Gastrocnemius medialis (tissue), 4 donors: ENCODE results near the gene GOLGA8K. TPM values are rescaled to one million over a fixed set of nuclear protein-coding genes. Genes with fewer than 3 reads are reported as not detected.
A peak's percentile ranks its signal among the peaks of the same experiment; 100 is the strongest.
"Not testable (repeated sequence)": the region's sequence is repeated elsewhere in the genome, so short reads cannot be mapped to it uniquely, and the experiment has no call there.

Source experiments
- ATAC-seq, 2 donors: fragments of 150-250 bp; one replicate each; pipeline ENCODE4 v1.9.1; 2016
- DNase-seq, 2 donors: peaks; one replicate each; pipeline ENCODE4 v3.0.0-alpha.2; 2019
- H3K27ac ChIP-seq, 4 donors: fragments of 200-600 bp; sonication (generic); 1 replicate in 1 of 4; 2 replicates in 3 of 4; pipeline ENCODE4 v1.5.1; 2016 to 2018; ENCODE audit warnings: mild to moderate bottlenecking in 2 of 4, moderate library complexity in 1 of 4
- H3K27me3 ChIP-seq, 3 donors: fragments of 200-600 bp; sonication (generic) in 2 of 3; 1 replicate in 1 of 3; 2 replicates in 2 of 3; pipeline versions ENCODE4 v1.5.1 to v1.6.0; 2016 to 2019; ENCODE audit warnings: mild to moderate bottlenecking in 1 of 3, moderate library complexity in 1 of 3
- H3K36me3 ChIP-seq, 2 donors: fragments of 200-600 bp; sonication (generic) in 1 of 2; one replicate each; pipeline ENCODE4 v1.5.1; 2017 to 2018
- H3K4me1 ChIP-seq, 2 donors: fragments of 200-600 bp; sonication (generic) in 1 of 2; one replicate each; pipeline ENCODE4 v1.5.1; 2016 to 2017; ENCODE audit warnings: mild to moderate bottlenecking in 2 of 2
- H3K4me3 ChIP-seq, 4 donors: fragments of 200-600 bp; sonication (generic) in 3 of 4; 1 replicate in 1 of 4; 2 replicates in 3 of 4; pipeline ENCODE4 v1.5.1; 2016 to 2019; ENCODE audit warnings: mild to moderate bottlenecking in 2 of 4
- H3K9me3 ChIP-seq, 3 donors: fragments of 200-600 bp; sonication (generic) in 2 of 3; 1 replicate in 1 of 3; 2 replicates in 2 of 3; pipeline ENCODE4 v1.5.1; 2016 to 2019
- CTCF ChIP-seq, 5 experiments: fragments of 450-650 bp in 3 of 5; fragments of 200-600 bp in 2 of 5; sonication (generic) in 2 of 5; IDR thresholded peaks in 4 of 5; conservative IDR thresholded peaks in 1 of 5; 1 replicate in 4 of 5; 2 replicates in 1 of 5; pipeline ENCODE4 v1.5.1; 2016 to 2019; ENCODE audit warnings: antibody characterized with exemption in 5 of 5, mild to moderate bottlenecking in 3 of 5, moderate library complexity in 3 of 5
- in situ Hi-C, 4 donors: fragments of 200-750 bp; cut with MboI; loops; one replicate each; pipeline versions ENCODE4 v1.15.0 to v1.8.0; 2017; ENCODE audit warnings: low sequenced_read_pairs in 4 of 4
- intact Hi-C: fragments of 100-400 bp; cut with DNase I; formaldehyde crosslinking; loops from one replicate; pipeline ENCODE4 v1.15.1; 2023; ENCODE audit warnings: low total_unique reads
- total RNA-seq, 4 donors: library from RNA; depleted of rRNA; stranded (reverse); fragments of >200 nt; gene quantifications; one replicate each; pipeline versions ENCODE4 v1.1.0 to v1.2.3, GENCODE V29; 2016

GOLGA8K gene
- not detected for total RNA-seq

- H3K9me3 ChIP-seq, in situ Hi-C loops, H3K27ac ChIP-seq, H3K27me3 ChIP-seq, ATAC-seq, H3K4me1 ChIP-seq, intact Hi-C loops, H3K4me3 ChIP-seq, H3K36me3 ChIP-seq, DNase-seq: not testable (repeated sequence)
These were observed at the start of gene GOLGA8K for GRCh38 chr15:32403192-32403591. TSS of gene GOLGA8K (minus strand) at chr15:32403292. CDS start at chr15:32403194, 98 bp downstream.

GRCh38 chr15:32440445-32440977, 37.4 kb upstream of the GOLGA8K start:
- H3K36me3 ChIP-seq, intact Hi-C loops, H3K27ac ChIP-seq, DNase-seq, H3K4me1 ChIP-seq, ATAC-seq, in situ Hi-C loops, H3K9me3 ChIP-seq, H3K4me3 ChIP-seq, H3K27me3 ChIP-seq: not testable (repeated sequence)

- in situ Hi-C loops, DNase-seq, intact Hi-C loops, ATAC-seq, H3K9me3 ChIP-seq, H3K27me3 ChIP-seq, H3K27ac ChIP-seq, H3K4me1 ChIP-seq, H3K36me3 ChIP-seq, H3K4me3 ChIP-seq: not testable (repeated sequence)
These were observed 31.2 kb upstream of the GOLGA8K start for GRCh38 chr15:32434102-32434963.

- H3K27me3 ChIP-seq, ATAC-seq, DNase-seq, H3K9me3 ChIP-seq, H3K36me3 ChIP-seq, H3K4me1 ChIP-seq, in situ Hi-C loops, H3K27ac ChIP-seq, H3K4me3 ChIP-seq, intact Hi-C loops: not testable (repeated sequence)
These were observed 24.5 kb upstream of the GOLGA8K start for GRCh38 chr15:32427635-32428034.

GRCh38 chr15:32426511-32426910, 23.4 kb upstream of the GOLGA8K start:
- ATAC-seq, in situ Hi-C loops, H3K4me3 ChIP-seq, H3K4me1 ChIP-seq, H3K27ac ChIP-seq, intact Hi-C loops, H3K36me3 ChIP-seq, H3K27me3 ChIP-seq, H3K9me3 ChIP-seq: not testable (repeated sequence)
- peak in 1 of 2 donors; percentile 2 for DNase-seq

- H3K27ac ChIP-seq, DNase-seq, H3K27me3 ChIP-seq, in situ Hi-C loops, H3K9me3 ChIP-seq, ATAC-seq, H3K4me1 ChIP-seq, H3K36me3 ChIP-seq, H3K4me3 ChIP-seq, intact Hi-C loops: not testable (repeated sequence)
- peak in 2 of 5 experiments; percentile 15 to 20 for TF ChIP-seq CTCF (IDR thresholded peaks at IDR 0.05 in 4 of 5, conservative IDR thresholded peaks at IDR 0.05 in 1 of 5)
These were observed 4.8 kb upstream of the GOLGA8K start for GRCh38 chr15:32407903-32408302.

- H3K27me3 ChIP-seq, H3K9me3 ChIP-seq, intact Hi-C loops, H3K4me1 ChIP-seq, ATAC-seq, H3K27ac ChIP-seq, in situ Hi-C loops, DNase-seq, H3K4me3 ChIP-seq, H3K36me3 ChIP-seq: not testable (repeated sequence)
These were observed 6.6 kb downstream of the GOLGA8K start for GRCh38 chr15:32396522-32396921.

- in situ Hi-C loops, DNase-seq, H3K9me3 ChIP-seq, ATAC-seq, H3K27ac ChIP-seq, intact Hi-C loops, H3K27me3 ChIP-seq, H3K36me3 ChIP-seq, H3K4me3 ChIP-seq, H3K4me1 ChIP-seq: not testable (repeated sequence)
These were observed 8.3 kb downstream of the GOLGA8K start for GRCh38 chr15:32394745-32395144.

- ATAC-seq, in situ Hi-C loops, intact Hi-C loops: not testable (repeated sequence)
These were observed 14.9 kb downstream of the GOLGA8K start for GRCh38 chr15:32388050-32388648.

GRCh38 chr15:32385823-32386495, 17.1 kb downstream of the GOLGA8K start:
- ATAC-seq, DNase-seq, H3K9me3 ChIP-seq, H3K27ac ChIP-seq, H3K36me3 ChIP-seq, H3K4me3 ChIP-seq, in situ Hi-C loops, H3K27me3 ChIP-seq, H3K4me1 ChIP-seq, intact Hi-C loops: not testable (repeated sequence)

More at GRCh38 chr15:32388050-32388648, 14.9 kb downstream of the GOLGA8K start:
- H3K27ac ChIP-seq, H3K4me1 ChIP-seq, H3K36me3 ChIP-seq, H3K9me3 ChIP-seq, DNase-seq, H3K27me3 ChIP-seq, H3K4me3 ChIP-seq: not testable (repeated sequence)
